Neural crest cell (in vitro differentiated cells): Measurements from ENCODE around the gene TLE4. TPM values are rescaled to one million over a fixed set of nuclear protein-coding genes. Genes with fewer than 3 reads are reported as not detected.
A peak's percentile ranks its signal among the peaks of the same experiment; 100 is the strongest.

Experiments used
- DNase-seq: peaks from one replicate; pipeline ENCODE4 v3.0.0; 2021; ENCODE audit warnings: low read depth, mixed read lengths, low spot score
- H3K27ac Mint-ChIP-seq: one replicate; pipeline ENCODE4 v1.8.0; 2021; ENCODE audit warnings: mild to moderate bottlenecking, mixed read lengths; ENCODE audit not compliant: unreplicated experiment
- H3K27me3 Mint-ChIP-seq: 2 replicates; pipeline ENCODE4 v1.8.0; 2021; ENCODE audit warnings: low read depth, mild to moderate bottlenecking, mixed read lengths
- H3K36me3 Mint-ChIP-seq: 2 replicates; pipeline ENCODE4 v1.8.0; 2021; ENCODE audit warnings: low read depth, mild to moderate bottlenecking, mixed read lengths
- H3K4me1 Mint-ChIP-seq: 2 replicates; pipeline ENCODE4 v1.8.0; 2021; ENCODE audit warnings: mixed read lengths
- H3K4me3 Mint-ChIP-seq: one replicate; pipeline ENCODE4 v1.8.0; 2021; ENCODE audit warnings: mild to moderate bottlenecking, mixed read lengths
- H3K9me3 Mint-ChIP-seq: 2 replicates; pipeline ENCODE4 v1.8.0; 2021; ENCODE audit warnings: mixed read lengths
- total RNA-seq: library from RNA; stranded (reverse); gene quantifications from 2 replicates; pipeline ENCODE4 v1.2.1, GENCODE V29; 2021
- TF ChIP-seq, protein P1 (sequence below): fragments of 200-600 bp; sonication (generic); conservative IDR thresholded peaks from 2 replicates; pipeline ENCODE4 v1.5.0; 2021; ENCODE audit warnings: antibody characterized with exemption, mild to moderate bottlenecking

The TLE4 gene
- total RNA-seq, 1 donor from 2014 or later, result 85.8 TPM

DNA sequence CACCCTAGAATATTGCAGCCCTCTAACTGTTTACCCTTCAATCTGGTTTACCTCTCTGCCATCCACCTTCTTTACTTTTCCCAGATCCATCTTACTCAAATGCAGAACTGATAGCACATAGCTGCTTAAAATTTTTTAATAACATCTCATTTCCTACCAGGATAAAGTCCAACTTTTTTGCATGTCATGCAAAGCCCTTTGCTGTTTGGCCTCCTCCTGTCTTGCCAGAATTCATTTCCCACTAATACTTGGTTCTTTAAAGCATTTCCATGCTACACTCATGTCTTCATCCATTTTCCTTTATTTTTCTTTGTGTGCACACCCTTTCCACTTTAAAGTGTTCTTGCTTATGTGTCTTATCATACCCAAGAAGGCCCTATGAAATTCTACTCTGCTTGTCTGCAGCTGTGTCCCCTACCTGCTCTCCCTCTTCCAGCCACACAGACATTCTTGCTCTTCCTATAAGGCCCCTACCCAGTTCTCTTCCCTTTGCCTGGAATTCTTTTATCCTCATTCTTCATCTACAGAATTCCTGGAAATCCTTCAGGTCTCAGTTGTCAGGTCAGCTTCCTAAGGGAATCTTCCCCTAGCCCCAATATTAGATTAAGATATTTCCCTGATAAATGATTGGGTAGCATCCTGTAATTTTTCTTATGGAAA, 50.3 kb downstream of the TLE4 start:
- H3K36me3 Mint-ChIP-seq, result peaks cover 13% of the 10 kb centered on the region
- H3K27ac Mint-ChIP-seq, result peak overlapping the region; percentile 3
- no peak for DNase-seq
- TF ChIP-seq, protein P1, sequence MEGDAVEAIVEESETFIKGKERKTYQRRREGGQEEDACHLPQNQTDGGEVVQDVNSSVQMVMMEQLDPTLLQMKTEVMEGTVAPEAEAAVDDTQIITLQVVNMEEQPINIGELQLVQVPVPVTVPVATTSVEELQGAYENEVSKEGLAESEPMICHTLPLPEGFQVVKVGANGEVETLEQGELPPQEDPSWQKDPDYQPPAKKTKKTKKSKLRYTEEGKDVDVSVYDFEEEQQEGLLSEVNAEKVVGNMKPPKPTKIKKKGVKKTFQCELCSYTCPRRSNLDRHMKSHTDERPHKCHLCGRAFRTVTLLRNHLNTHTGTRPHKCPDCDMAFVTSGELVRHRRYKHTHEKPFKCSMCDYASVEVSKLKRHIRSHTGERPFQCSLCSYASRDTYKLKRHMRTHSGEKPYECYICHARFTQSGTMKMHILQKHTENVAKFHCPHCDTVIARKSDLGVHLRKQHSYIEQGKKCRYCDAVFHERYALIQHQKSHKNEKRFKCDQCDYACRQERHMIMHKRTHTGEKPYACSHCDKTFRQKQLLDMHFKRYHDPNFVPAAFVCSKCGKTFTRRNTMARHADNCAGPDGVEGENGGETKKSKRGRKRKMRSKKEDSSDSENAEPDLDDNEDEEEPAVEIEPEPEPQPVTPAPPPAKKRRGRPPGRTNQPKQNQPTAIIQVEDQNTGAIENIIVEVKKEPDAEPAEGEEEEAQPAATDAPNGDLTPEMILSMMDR, result no peak
- H3K4me1 Mint-ChIP-seq, result peaks cover 33% of the 10 kb centered on the region
- no peak overlapping the region for H3K4me3 Mint-ChIP-seq
- H3K9me3 Mint-ChIP-seq, result peaks cover 5% of the 10 kb centered on the region
- no peaks in the 10 kb centered on the region for H3K27me3 Mint-ChIP-seq

DNA sequence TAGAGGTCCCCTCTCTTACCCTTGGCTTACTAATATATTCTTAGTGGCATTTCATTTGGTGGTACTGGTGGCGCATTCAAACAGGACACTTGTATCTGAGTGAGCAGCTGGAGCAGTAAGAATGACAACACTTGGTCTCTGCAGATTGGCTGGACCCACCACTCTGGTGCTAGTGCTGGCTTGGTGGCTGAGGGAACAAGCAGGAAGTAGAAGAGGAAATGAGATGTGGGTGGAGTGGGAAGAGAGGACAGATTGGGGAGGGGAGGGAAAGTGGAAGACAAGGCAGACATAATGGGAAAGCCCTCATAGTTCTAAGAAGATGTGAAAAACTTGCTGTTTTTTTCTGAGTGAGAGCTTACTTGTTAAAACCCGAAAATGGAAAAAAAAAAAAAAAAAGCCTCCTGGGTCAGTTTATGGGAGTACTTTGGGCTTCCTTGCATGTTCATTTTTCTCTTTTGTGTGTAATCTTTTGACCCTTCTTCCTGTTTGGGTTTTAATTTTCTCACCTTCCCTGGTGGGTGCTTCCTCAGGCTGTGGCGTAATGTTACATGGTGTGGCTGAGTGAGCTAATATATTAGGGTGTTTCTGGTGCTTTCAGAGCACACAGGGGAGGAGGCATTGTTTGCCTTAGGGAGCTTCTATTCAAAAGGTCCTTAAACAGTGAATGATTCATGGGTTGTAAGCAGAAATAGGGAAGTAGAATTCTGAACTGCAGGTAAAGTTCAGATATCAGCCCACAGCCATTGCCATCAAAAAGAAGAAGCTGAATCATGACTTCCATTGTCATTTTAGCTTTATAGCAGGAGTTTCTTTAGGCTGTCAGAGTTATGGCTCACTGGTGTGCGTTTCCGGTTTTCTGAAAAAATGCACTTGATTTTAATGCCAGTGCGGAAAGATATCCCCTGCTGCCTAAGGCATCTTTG, 52.3 kb downstream of the TLE4 start:
- Mint-ChIP-seq H3K27me3 (no peaks in the 10 kb centered on the region), H3K36me3 (peaks cover 9% of the 10 kb centered on the region), H3K9me3 (peaks cover 5% of the 10 kb centered on the region), H3K4me3 (peak overlapping the region; percentile 34), H3K27ac (peak overlapping the region; percentile 23), H3K4me1 (peaks cover 43% of the 10 kb centered on the region)
- TF ChIP-seq, protein P1, result no peak
- DNase-seq, result no peak

DNA sequence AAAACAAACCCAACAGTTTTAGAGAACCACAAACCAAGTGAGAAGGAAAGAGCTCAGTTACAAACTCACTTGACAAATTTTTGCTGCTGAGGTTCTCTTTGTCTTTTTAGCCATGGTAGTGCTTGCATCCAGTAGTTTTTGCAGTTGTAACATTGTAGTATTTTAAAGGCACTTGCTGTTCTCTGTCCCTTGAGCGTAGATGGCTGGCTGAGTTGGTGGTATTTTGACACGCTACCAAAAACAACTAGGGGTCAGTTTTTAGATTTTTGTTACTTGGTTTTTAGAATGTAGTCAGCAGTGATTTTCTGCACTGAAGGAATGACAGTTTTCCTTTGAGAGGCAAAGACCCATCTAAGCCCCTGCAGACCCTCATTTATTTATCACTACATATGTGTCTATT, 58.0 kb downstream of the TLE4 start:
- H3K4me3 Mint-ChIP-seq, result peak overlapping the region; percentile 14
- no peaks in the 10 kb centered on the region for H3K9me3 Mint-ChIP-seq
- H3K27me3 Mint-ChIP-seq, result no peaks in the 10 kb centered on the region
- DNase-seq, result no peak
- H3K27ac Mint-ChIP-seq, result peak overlapping the region; percentile 48
- H3K36me3 Mint-ChIP-seq, result no peaks in the 10 kb centered on the region
- H3K4me1 Mint-ChIP-seq, result peaks cover 71% of the 10 kb centered on the region
- TF ChIP-seq, protein P1, result no peak

DNA sequence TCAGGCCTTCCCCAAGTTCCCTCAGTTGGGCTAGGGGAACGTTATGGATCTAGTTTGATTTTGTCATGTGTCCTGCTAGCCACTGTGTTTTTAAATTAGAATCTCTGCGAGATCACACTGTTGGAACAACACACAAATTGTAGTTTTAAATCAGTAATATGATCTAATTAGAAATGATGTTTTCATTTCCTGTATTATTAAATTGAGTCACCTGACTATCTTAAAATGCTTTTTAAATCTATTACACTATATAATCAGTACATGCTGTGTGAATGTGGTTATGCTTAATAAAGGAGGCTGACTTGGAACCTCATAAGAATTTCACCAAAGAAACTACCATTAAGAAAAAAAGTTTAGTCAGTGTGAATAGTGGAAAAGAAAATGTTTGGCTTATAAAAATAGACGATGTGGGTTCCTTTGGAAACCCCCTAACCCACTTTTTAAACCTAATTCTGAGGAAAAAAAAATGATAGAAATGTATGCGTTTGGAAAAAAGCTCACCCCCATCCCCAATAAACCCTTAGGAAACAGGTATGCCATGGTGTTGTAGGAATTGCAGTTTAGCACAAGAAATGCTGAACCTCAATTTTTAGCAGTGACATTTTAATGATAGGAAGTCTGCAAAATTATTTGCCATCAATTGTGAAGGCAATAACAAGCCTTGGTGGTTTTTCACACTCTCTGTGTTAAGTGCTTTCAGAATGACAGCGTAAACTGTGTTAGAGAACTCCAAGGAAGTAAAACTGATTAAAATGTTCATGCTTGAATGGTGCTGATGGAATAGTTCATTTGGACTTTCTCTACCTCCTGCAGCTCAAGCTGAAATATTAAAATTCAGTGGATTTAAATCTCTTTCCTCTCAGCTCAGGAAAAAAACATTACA, 59.0 kb downstream of the TLE4 start:
- peaks cover 71% of the 10 kb centered on the region for H3K4me1 Mint-ChIP-seq
- no peaks in the 10 kb centered on the region for H3K27me3 Mint-ChIP-seq
- TF ChIP-seq, protein P1, result no peak
- no peak for DNase-seq
- H3K9me3 Mint-ChIP-seq, result no peaks in the 10 kb centered on the region
- no peak overlapping the region for H3K27ac Mint-ChIP-seq
- H3K36me3 Mint-ChIP-seq, result peaks cover 2% of the 10 kb centered on the region
- no peak overlapping the region for H3K4me3 Mint-ChIP-seq

DNA sequence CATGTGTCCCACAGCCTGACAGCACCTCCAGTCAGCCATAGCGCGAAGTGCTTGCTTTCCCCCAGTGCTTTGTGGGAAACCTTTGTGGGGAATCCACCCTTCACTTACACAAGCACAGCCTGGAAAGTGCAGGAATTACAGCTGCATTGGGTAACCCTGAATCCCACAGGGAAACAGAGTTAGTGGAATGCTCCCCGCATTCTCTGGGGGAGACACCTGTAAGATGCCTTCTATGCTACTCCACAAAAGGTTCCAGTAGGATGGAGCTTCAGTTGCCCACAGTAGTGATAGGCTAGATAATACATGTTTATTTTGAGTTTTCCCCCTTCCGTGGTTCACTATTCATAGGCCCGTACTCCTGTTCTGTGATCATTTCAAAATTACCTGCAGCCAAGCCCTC, 60.3 kb downstream of the TLE4 start:
- TF ChIP-seq, protein P1, result no peak
- H3K4me1 Mint-ChIP-seq, result peaks cover 72% of the 10 kb centered on the region
- no peaks in the 10 kb centered on the region for H3K9me3 Mint-ChIP-seq
- H3K27ac Mint-ChIP-seq, result no peak overlapping the region
- H3K4me3 Mint-ChIP-seq, result peak overlapping the region; percentile 1
- no peak for DNase-seq
- no peaks in the 10 kb centered on the region for H3K27me3 Mint-ChIP-seq
- H3K36me3 Mint-ChIP-seq, result peaks cover 4% of the 10 kb centered on the region
